Hepatocyte (in vitro differentiated cells): ENCODE data around the gene STK26.

ENCODE experiments used
- EZH2phosphoT487 ChIP-seq: fragments of 200-600 bp; sonication (generic); IDR thresholded peaks from one replicate; pipeline ENCODE4 v1.6.1; 2018; ENCODE audit warnings: antibody characterized with exemption, mild to moderate bottlenecking, low read depth, moderate library complexity; ENCODE audit not compliant: unreplicated experiment, severe bottlenecking
- TF ChIP-seq, protein P1 (sequence below): fragments of 200-600 bp; sonication (generic); IDR thresholded peaks from 2 replicates; pipeline ENCODE4 v1.5.1; 2016; ENCODE audit warnings: antibody characterized with exemption, mild to moderate bottlenecking; ENCODE audit not compliant: poor library complexity

GRCh38 chrX:132119283-132119682 lies 96.2 kb downstream of the STK26 start:
- TF ChIP-seq, protein P1, sequence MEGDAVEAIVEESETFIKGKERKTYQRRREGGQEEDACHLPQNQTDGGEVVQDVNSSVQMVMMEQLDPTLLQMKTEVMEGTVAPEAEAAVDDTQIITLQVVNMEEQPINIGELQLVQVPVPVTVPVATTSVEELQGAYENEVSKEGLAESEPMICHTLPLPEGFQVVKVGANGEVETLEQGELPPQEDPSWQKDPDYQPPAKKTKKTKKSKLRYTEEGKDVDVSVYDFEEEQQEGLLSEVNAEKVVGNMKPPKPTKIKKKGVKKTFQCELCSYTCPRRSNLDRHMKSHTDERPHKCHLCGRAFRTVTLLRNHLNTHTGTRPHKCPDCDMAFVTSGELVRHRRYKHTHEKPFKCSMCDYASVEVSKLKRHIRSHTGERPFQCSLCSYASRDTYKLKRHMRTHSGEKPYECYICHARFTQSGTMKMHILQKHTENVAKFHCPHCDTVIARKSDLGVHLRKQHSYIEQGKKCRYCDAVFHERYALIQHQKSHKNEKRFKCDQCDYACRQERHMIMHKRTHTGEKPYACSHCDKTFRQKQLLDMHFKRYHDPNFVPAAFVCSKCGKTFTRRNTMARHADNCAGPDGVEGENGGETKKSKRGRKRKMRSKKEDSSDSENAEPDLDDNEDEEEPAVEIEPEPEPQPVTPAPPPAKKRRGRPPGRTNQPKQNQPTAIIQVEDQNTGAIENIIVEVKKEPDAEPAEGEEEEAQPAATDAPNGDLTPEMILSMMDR = no peak
- no peak for TF ChIP-seq EZH2phosphoT487
